Measurements from ENCODE around the gene TSPAN9.

TSPAN9 gene

GRCh38 chr12:3281588-3282383 lies 204.6 kb downstream of the TSPAN9 start:
- TF ChIP-seq SPI1 (IDR thresholded peaks at IDR 0.05; ENCODE audit: borderline replicate concordance, low read depth) (no peak), GABPA (IDR thresholded peaks at IDR 0.05; ENCODE audit: low read depth) (no peak), CTCF (IDR thresholded peaks at IDR 0.05; ENCODE audit: insufficient read depth, low read length) (no peak), POLR2AphosphoS5 (IDR thresholded peaks at IDR 0.05; ENCODE audit: low read depth) (no peak), REST (IDR thresholded peaks at IDR 0.05; ENCODE audit: insufficient replicate concordance, low read depth) (no peak)
- no peak overlapping the region for H3K4me3 ChIP-seq (replicated peaks; ENCODE audit: insufficient read depth, low read length)
- no peak for DNase-seq (ENCODE audit: low read depth in 1 of 2, low spot score in 1 of 2)
- peaks cover 9% of the 10 kb centered on the region for H3K27me3 ChIP-seq (ENCODE audit: insufficient read depth, poor library complexity, severe bottlenecking)
- H3K27ac ChIP-seq (replicated peaks) = no peak overlapping the region

GRCh38 chr12:3282384-3282670 lies 205.1 kb downstream of the TSPAN9 start:
- H3K27me3 ChIP-seq (ENCODE audit: insufficient read depth, poor library complexity, severe bottlenecking) = peaks cover 8% of the 10 kb centered on the region
- TF ChIP-seq CTCF (IDR thresholded peaks at IDR 0.05; ENCODE audit: insufficient read depth, low read length) = no peak
- no peak for TF ChIP-seq POLR2AphosphoS5 (IDR thresholded peaks at IDR 0.05; ENCODE audit: low read depth)
- TF ChIP-seq SPI1 (IDR thresholded peaks at IDR 0.05; ENCODE audit: borderline replicate concordance, low read depth) = no peak
- TF ChIP-seq GABPA (IDR thresholded peaks at IDR 0.05; ENCODE audit: low read depth) = no peak
- no peak for TF ChIP-seq REST (IDR thresholded peaks at IDR 0.05; ENCODE audit: insufficient replicate concordance, low read depth)
- H3K27ac ChIP-seq (replicated peaks) = no peak overlapping the region
- no peak for DNase-seq (ENCODE audit: low read depth in 1 of 2, low spot score in 1 of 2)
- H3K4me3 ChIP-seq (replicated peaks; ENCODE audit: insufficient read depth, low read length) = no peak overlapping the region

- H3K27ac ChIP-seq (replicated peaks) = no peak overlapping the region
- no peak overlapping the region for H3K4me3 ChIP-seq (replicated peaks; ENCODE audit: insufficient read depth, low read length)
- H3K27me3 ChIP-seq (ENCODE audit: insufficient read depth, poor library complexity, severe bottlenecking) = peaks cover 8% of the 10 kb centered on the region
- no peak for DNase-seq (ENCODE audit: low read depth in 1 of 2, low spot score in 1 of 2)
- TF ChIP-seq POLR2AphosphoS5 (IDR thresholded peaks at IDR 0.05; ENCODE audit: low read depth) (no peak), REST (IDR thresholded peaks at IDR 0.05; ENCODE audit: insufficient replicate concordance, low read depth) (no peak), GABPA (IDR thresholded peaks at IDR 0.05; ENCODE audit: low read depth) (no peak)
Measured at GRCh38 chr12:3283137-3283680, 206.0 kb downstream of the TSPAN9 start.
